Ovary (tissue), 9 donors: ENCODE data around the gene EBF4. TPM values are rescaled to one million over a fixed set of nuclear protein-coding genes. Genes with fewer than 3 reads are reported as not detected.

ENCODE experiments used
- DNase-seq, 5 donors: peaks; one replicate each; pipeline ENCODE4 v3.0.0-alpha.2; 2019 to 2020
- H3K27ac ChIP-seq, 2 donors: fragments of 200-600 bp; one replicate each; pipeline versions ENCODE4 v1.5.1 to v1.8.0; 2019 to 2022
- H3K27me3 ChIP-seq: fragments of 200-600 bp; one replicate; pipeline ENCODE4 v1.8.0; 2022
- H3K36me3 ChIP-seq: fragments of 200-600 bp; sonication (generic); one replicate; pipeline ENCODE4 v1.5.1; 2019
- H3K4me1 ChIP-seq: one replicate; pipeline ENCODE4 v1.8.1; 2013; ENCODE audit warnings: mild to moderate bottlenecking, moderate library complexity; ENCODE audit not compliant: insufficient read depth
- H3K4me3 ChIP-seq: fragments of 200-600 bp; sonication (generic); one replicate; pipeline ENCODE4 v1.5.1; 2017
- H3K9me3 ChIP-seq, 2 donors: fragments of 200-600 bp in 1 of 2; sonication (generic) in 1 of 2; one replicate each; pipeline versions ENCODE4 v1.5.1 to v1.8.1; 2013 to 2019; ENCODE audit warnings: mild to moderate bottlenecking in 1 of 2, moderate library complexity in 1 of 2
- EP300 ChIP-seq: sonication (generic); formaldehyde crosslinking; IDR thresholded peaks from one replicate; pipeline ENCODE4 v1.6.1; 2017; ENCODE audit warnings: antibody characterized with exemption
- POLR2A ChIP-seq: fragments of 450-650 bp; IDR thresholded peaks from one replicate; pipeline ENCODE4 v1.6.1; 2017; ENCODE audit warnings: antibody characterized with exemption, mild to moderate bottlenecking, moderate library complexity
- WGBS, 3 donors: extraction: QIAGEN DNeasy Blood & Tissue Kit in 1 of 3; methylation state at CpG; one replicate each; pipeline versions ENCODE4 v1.1.5 to v1.1.7; 2013 to 2017; 5-methylcytosine and 5-hydroxymethylcytosine counted together
- intact Hi-C, 4 donors: fragments of 100-400 bp; cut with DNase I; formaldehyde crosslinking; loops; one replicate each; pipeline versions ENCODE4 v1.11.0 to v1.15.1; 2022 to 2023
- polyA plus RNA-seq, 2 donors: library from polyadenylated mRNA; stranded (reverse); fragments of 200-250 nt in 1 of 2; fragments of 350-450 nt in 1 of 2; fragmentation: Illumina TruSeq in 1 of 2; extraction: RNeasy Lipid Tissue Mini Kit (QIAGEN cat#74804) in 1 of 2; gene quantifications; one replicate each; pipeline ENCODE4 v1.2.3, GENCODE V29; 2013 to 2014
- total RNA-seq, 7 donors: library from RNA; depleted of rRNA in 2 of 7; stranded (reverse); fragments of >200 nt in 2 of 7; fragmentation: NEBNext Ultra II Directional in 3 of 7; extraction: Animal tissue kit (Norgen Biotek cat#: 25700) in 3 of 7; gene quantifications; one replicate each; pipeline versions ENCODE4 v1.1.0 to v1.2.4, GENCODE V29; 2016 to 2023
- TF ChIP-seq, protein P1 (sequence below), 3 donors: fragments of 450-650 bp in 2 of 3; fragments of 200-600 bp in 1 of 3; IDR thresholded peaks; one replicate each; pipeline versions ENCODE4 v1.5.1 to v1.8.0; 2016 to 2022; ENCODE audit warnings: antibody characterized with exemption in 3 of 3, mild to moderate bottlenecking in 1 of 3
- donor health status: DM: no; HTN: no; CAD: no; lungs with moderate emphysema.
- donor health status: DM: no; HTN: no; CAD: no.
- donor health status: Bipolar disorder and iron deficiency.
- donor health status: DM: yes; HTN: yes; CAD: no.
- donor health status: DM: no; HTN: no; CAD: no.
- donor health status: DM: yes; HTN: yes; CAD: no.

EBF4 gene
- total and polyA plus RNA-seq, 9 donors: 9.4 to 67.7 (median 36.2) TPM

GRCh38 chr20:2655331-2656116, 37.1 kb upstream of the EBF4 start:
- intact Hi-C loops: loop anchor here in 2 of 4 donors (10.0 kb wide), 1 partner anchor 131 kb away; no protein-coding TSS in a partner anchor
- Histone ChIP-seq H3K36me3 (no peaks in the 10 kb centered on the region), H3K9me3 (no peaks in the 10 kb centered on the region)

GRCh38 chr20:2656471-2657117, 36.0 kb upstream of the EBF4 start:
- Histone ChIP-seq H3K4me1 (no peaks in the 10 kb centered on the region), H3K9me3 (no peaks in the 10 kb centered on the region), H3K36me3 (no peaks in the 10 kb centered on the region), H3K4me3 (no peak overlapping the region), H3K27ac (no peak overlapping the region), H3K27me3 (no peaks in the 10 kb centered on the region)
- DNase-seq: no peak
- intact Hi-C loops: loop anchor here in 2 of 4 donors (10.0 kb wide), 1 partner anchor 132 kb away; no protein-coding TSS in a partner anchor
- WGBS, 3 donors: 82 to 85% (median 85%) methylated on average over 12 of the region's 12 CpGs
- TF ChIP-seq POLR2A: no peak
- TF ChIP-seq, protein P1, sequence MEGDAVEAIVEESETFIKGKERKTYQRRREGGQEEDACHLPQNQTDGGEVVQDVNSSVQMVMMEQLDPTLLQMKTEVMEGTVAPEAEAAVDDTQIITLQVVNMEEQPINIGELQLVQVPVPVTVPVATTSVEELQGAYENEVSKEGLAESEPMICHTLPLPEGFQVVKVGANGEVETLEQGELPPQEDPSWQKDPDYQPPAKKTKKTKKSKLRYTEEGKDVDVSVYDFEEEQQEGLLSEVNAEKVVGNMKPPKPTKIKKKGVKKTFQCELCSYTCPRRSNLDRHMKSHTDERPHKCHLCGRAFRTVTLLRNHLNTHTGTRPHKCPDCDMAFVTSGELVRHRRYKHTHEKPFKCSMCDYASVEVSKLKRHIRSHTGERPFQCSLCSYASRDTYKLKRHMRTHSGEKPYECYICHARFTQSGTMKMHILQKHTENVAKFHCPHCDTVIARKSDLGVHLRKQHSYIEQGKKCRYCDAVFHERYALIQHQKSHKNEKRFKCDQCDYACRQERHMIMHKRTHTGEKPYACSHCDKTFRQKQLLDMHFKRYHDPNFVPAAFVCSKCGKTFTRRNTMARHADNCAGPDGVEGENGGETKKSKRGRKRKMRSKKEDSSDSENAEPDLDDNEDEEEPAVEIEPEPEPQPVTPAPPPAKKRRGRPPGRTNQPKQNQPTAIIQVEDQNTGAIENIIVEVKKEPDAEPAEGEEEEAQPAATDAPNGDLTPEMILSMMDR (IDR thresholded peaks at IDR 0.05): no peak

More at GRCh38 chr20:2655331-2656116, 37.1 kb upstream of the EBF4 start:
- 83 to 86% (median 86%) methylated on average over 16 to 17 of the region's 17 CpGs for WGBS, 3 donors
- no peak for DNase-seq
- Histone ChIP-seq H3K27me3 (no peaks in the 10 kb centered on the region), H3K4me1 (peaks cover 1% of the 10 kb centered on the region), H3K4me3 (no peak overlapping the region), H3K27ac (no peak overlapping the region)
- TF ChIP-seq POLR2A (no peak), EP300 (no peak)
- TF ChIP-seq, protein P1 (IDR thresholded peaks at IDR 0.05): no peak

GRCh38 chr20:2657241-2657640, 35.3 kb upstream of the EBF4 start:
- intact Hi-C loops: loop anchor here in 2 of 4 donors (10.0 kb wide), 1 partner anchor 132 kb away; no protein-coding TSS in a partner anchor
- H3K4me3 ChIP-seq: no peak overlapping the region
- no peaks in the 10 kb centered on the region for H3K27me3 ChIP-seq
- H3K9me3 ChIP-seq: no peaks in the 10 kb centered on the region
- no peak overlapping the region for H3K27ac ChIP-seq
- TF ChIP-seq POLR2A: no peak
- no peak for TF ChIP-seq EP300
- TF ChIP-seq, protein P1 (IDR thresholded peaks at IDR 0.05): no peak
- WGBS, 3 donors: 57 to 59% (median 58%) methylated on average over 5 of the region's 5 CpGs
- no peaks in the 10 kb centered on the region for H3K36me3 ChIP-seq
- no peaks in the 10 kb centered on the region for H3K4me1 ChIP-seq
- DNase-seq: no peak

DNA sequence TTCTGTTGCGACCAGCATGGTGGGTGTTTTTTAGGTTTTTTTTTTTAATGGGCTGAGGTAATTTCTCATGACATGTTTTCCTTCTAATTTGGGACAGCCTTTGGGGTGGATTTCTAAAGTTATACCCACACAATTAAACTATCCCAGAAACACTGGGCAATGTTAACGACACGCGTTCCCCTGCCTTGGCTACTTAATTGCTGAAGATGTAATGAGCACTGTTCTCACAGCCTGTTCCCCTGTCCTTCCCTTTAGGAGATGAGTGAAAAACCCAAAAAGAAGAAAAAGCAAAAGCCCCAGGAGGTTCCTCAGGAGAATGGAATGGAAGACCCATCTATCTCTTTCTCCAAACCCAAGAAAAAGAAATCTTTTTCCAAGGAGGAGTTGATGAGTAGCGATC, 34.9 kb upstream of the EBF4 start:
- intact Hi-C loops: loop anchor here in 2 of 4 donors (10.0 kb wide), 1 partner anchor 133 kb away; no protein-coding TSS in a partner anchor

More for the DNA sequence above, 34.9 kb upstream of the EBF4 start:
- H3K36me3 ChIP-seq: no peaks in the 10 kb centered on the region
- no peaks in the 10 kb centered on the region for H3K9me3 ChIP-seq
- TF ChIP-seq POLR2A (no peak), EP300 (no peak)
- TF ChIP-seq, protein P1 (IDR thresholded peaks at IDR 0.05): no peak
- no peak for DNase-seq
- WGBS, 3 donors: 81 to 89% (median 86%) methylated on average over 5 of the region's 5 CpGs
- no peaks in the 10 kb centered on the region for H3K4me1 ChIP-seq
- H3K27ac ChIP-seq: no peak overlapping the region
- no peak overlapping the region for H3K4me3 ChIP-seq
- no peaks in the 10 kb centered on the region for H3K27me3 ChIP-seq
